Gastrocnemius medialis (tissue), 4 donors: ENCODE results near the gene LGALS3BP.

Experiments
- POLR2A ChIP-seq, 2 donors: fragments of 450-650 bp; IDR thresholded peaks; one replicate each; pipeline ENCODE4 v1.6.1; 2017; ENCODE audit warnings: antibody characterized with exemption in 2 of 2, mild to moderate bottlenecking in 2 of 2, moderate library complexity in 2 of 2
- TF ChIP-seq, protein P1 (sequence below), 5 experiments: fragments of 450-650 bp in 3 of 5; fragments of 200-600 bp in 2 of 5; sonication (generic) in 2 of 5; IDR thresholded peaks in 4 of 5; conservative IDR thresholded peaks in 1 of 5; 1 replicate in 4 of 5; 2 replicates in 1 of 5; pipeline ENCODE4 v1.5.1; 2016 to 2019; ENCODE audit warnings: antibody characterized with exemption in 5 of 5, mild to moderate bottlenecking in 3 of 5, moderate library complexity in 3 of 5

DNA sequence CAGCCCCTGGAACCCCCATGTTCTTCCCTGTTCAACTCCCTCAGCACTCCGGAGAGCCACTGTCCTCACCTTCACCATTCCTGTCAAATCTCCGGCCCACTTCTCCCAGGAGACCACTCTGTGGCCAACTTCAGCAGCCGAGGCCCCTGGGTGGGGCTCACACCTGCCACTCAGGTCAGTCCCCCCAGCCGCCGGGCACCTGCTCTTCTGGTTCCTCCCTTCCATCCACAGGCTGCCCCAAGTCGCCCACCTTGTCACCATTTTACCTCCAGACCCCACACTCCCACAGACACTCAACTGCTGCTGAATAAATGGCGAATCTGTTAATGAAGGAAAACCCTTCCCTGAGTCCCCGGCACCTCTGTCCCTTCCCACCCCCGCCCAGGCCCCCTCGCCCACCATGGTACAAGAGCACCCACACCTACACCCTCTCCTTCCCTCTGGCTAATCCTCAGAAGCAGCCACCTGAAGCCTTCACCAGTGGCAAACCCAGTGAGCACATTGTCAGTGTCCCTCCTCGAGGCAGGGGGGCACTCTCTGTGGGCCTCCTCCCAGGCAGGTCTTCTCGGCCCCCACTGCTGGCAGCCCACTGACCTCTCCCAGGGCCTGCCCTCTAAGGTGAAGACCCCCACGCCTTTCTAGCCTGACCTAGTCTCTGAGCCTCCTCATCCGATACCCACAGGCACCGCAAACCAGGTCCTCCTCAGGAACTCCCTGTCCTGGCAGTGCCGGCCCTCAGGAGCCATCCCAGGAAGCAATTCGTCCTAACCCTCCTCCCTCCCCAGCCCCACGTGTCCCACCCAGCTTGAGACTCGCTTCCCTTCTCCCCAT, 21.7 kb upstream of the LGALS3BP start:
- TF ChIP-seq, protein P1, sequence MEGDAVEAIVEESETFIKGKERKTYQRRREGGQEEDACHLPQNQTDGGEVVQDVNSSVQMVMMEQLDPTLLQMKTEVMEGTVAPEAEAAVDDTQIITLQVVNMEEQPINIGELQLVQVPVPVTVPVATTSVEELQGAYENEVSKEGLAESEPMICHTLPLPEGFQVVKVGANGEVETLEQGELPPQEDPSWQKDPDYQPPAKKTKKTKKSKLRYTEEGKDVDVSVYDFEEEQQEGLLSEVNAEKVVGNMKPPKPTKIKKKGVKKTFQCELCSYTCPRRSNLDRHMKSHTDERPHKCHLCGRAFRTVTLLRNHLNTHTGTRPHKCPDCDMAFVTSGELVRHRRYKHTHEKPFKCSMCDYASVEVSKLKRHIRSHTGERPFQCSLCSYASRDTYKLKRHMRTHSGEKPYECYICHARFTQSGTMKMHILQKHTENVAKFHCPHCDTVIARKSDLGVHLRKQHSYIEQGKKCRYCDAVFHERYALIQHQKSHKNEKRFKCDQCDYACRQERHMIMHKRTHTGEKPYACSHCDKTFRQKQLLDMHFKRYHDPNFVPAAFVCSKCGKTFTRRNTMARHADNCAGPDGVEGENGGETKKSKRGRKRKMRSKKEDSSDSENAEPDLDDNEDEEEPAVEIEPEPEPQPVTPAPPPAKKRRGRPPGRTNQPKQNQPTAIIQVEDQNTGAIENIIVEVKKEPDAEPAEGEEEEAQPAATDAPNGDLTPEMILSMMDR (IDR thresholded peaks at IDR 0.05 in 4 of 5, conservative IDR thresholded peaks at IDR 0.05 in 1 of 5) = no peak
- TF ChIP-seq POLR2A (IDR thresholded peaks at IDR 0.05) = no peak
